HEK293 (cell line): Measurements from ENCODE around the gene PDLIM1.

Experiments used
- EGR2 ChIP-seq: fragments of 450-650 bp; formaldehyde crosslinking; IDR thresholded peaks from 2 replicates; pipeline ENCODE4 v1.5.1; 2016; ENCODE audit warnings: low read depth, missing biosample characterization, missing genetic modification characterization
- KLF1 ChIP-seq: fragments of 450-650 bp; formaldehyde crosslinking; IDR thresholded peaks from 2 replicates; pipeline ENCODE4 v1.5.1; 2016; ENCODE audit warnings: missing biosample characterization, missing genetic modification characterization
- KLF10 ChIP-seq: fragments of 450-650 bp; IDR thresholded peaks from 2 replicates; pipeline ENCODE4 v1.5.1; 2018; ENCODE audit warnings: missing biosample characterization, mild to moderate bottlenecking, missing genetic modification characterization
- MZF1 ChIP-seq: fragments of 450-650 bp; formaldehyde crosslinking; IDR thresholded peaks from 2 replicates; pipeline ENCODE4 v1.5.1; 2017; ENCODE audit warnings: missing biosample characterization, missing genetic modification characterization, borderline replicate concordance
- OVOL3 ChIP-seq: fragments of 450-650 bp; formaldehyde crosslinking; IDR thresholded peaks from 2 replicates; pipeline ENCODE4 v1.5.1; 2016; ENCODE audit warnings: missing biosample characterization, missing genetic modification characterization
- PRDM1 ChIP-seq: fragments of 450-650 bp; formaldehyde crosslinking; IDR thresholded peaks from 2 replicates; pipeline ENCODE4; 2016; ENCODE audit warnings: missing biosample characterization, missing genetic modification characterization
- SP7 ChIP-seq: fragments of 450-650 bp; formaldehyde crosslinking; IDR thresholded peaks from 2 replicates; pipeline ENCODE4 v1.5.1; 2016; ENCODE audit warnings: missing biosample characterization, missing genetic modification characterization
- WT1 ChIP-seq: fragments of 450-650 bp; formaldehyde crosslinking; IDR thresholded peaks from 2 replicates; pipeline ENCODE4 v1.5.1; 2016; ENCODE audit warnings: missing biosample characterization, missing genetic modification characterization
- ZBTB20 ChIP-seq: fragments of 450-650 bp; formaldehyde crosslinking; IDR thresholded peaks from 2 replicates; pipeline ENCODE4 v1.5.1; 2016; ENCODE audit warnings: missing biosample characterization, missing genetic modification characterization
- ZEB2 ChIP-seq: fragments of 450-650 bp; formaldehyde crosslinking; IDR thresholded peaks from 2 replicates; pipeline ENCODE4 v1.5.1; 2016; ENCODE audit warnings: missing biosample characterization, missing genetic modification characterization
- ZNF175 ChIP-seq: fragments of 450-650 bp; formaldehyde crosslinking; IDR thresholded peaks from 2 replicates; pipeline ENCODE4 v1.5.1; 2016; ENCODE audit warnings: missing biosample characterization, missing genetic modification characterization
- ZNF366 ChIP-seq: fragments of 450-650 bp; formaldehyde crosslinking; conservative IDR thresholded peaks from 2 replicates; pipeline ENCODE4 v1.5.1; 2016; ENCODE audit warnings: missing biosample characterization, missing genetic modification characterization
- ZNF449 ChIP-seq: fragments of 450-650 bp; formaldehyde crosslinking; IDR thresholded peaks from 2 replicates; pipeline ENCODE4 v1.5.1; 2017; ENCODE audit warnings: missing biosample characterization, mild to moderate bottlenecking, missing genetic modification characterization, moderate library complexity
- ZNF692 ChIP-seq: fragments of 450-650 bp; formaldehyde crosslinking; IDR thresholded peaks from 2 replicates; pipeline ENCODE4 v1.5.1; 2016; ENCODE audit warnings: missing biosample characterization, missing genetic modification characterization
- TF ChIP-seq, protein P1 (sequence below): fragments of 450-650 bp; formaldehyde crosslinking; IDR thresholded peaks from 2 replicates; pipeline ENCODE4 v1.5.1; 2016; ENCODE audit warnings: missing biosample characterization, missing genetic modification characterization
- TF ChIP-seq, protein P2 (sequence below): fragments of 450-650 bp; formaldehyde crosslinking; IDR thresholded peaks from 2 replicates; pipeline ENCODE4 v1.5.1; 2016; ENCODE audit warnings: missing biosample characterization, missing genetic modification characterization
- TF ChIP-seq, protein P3 (sequence below): fragments of 450-650 bp; formaldehyde crosslinking; IDR thresholded peaks from 2 replicates; pipeline ENCODE4 v1.5.1; 2016; ENCODE audit warnings: missing biosample characterization, missing genetic modification characterization
- TF ChIP-seq, protein P4 (sequence below): fragments of 450-650 bp; formaldehyde crosslinking; IDR thresholded peaks from 2 replicates; pipeline ENCODE4 v1.5.1; 2016; ENCODE audit warnings: missing biosample characterization, missing genetic modification characterization

Gene PDLIM1

GRCh38 chr10:95289003-95289920 lies 1.5 kb downstream of the PDLIM1 start (continued):
- TF ChIP-seq, protein P1, sequence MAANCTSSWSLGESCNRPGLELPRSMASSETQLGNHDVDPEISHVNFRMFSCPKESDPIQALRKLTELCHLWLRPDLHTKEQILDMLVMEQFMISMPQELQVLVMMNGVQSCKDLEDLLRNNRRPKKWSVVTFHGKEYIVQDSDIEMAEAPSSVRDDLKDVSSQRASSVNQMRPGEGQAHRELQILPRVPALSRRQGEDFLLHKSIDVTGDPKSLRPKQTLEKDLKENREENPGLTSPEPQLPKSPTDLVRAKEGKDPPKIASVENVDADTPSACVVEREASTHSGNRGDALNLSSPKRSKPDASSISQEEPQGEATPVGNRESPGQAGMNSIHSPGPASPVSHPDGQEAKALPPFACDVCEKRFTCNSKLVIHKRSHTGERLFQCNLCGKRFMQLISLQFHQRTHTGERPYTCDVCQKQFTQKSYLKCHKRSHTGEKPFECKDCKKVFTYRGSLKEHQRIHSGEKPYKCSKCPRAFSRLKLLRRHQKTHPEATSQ (tag by site-specific recombination) = no peak
- TF ChIP-seq, protein P2, sequence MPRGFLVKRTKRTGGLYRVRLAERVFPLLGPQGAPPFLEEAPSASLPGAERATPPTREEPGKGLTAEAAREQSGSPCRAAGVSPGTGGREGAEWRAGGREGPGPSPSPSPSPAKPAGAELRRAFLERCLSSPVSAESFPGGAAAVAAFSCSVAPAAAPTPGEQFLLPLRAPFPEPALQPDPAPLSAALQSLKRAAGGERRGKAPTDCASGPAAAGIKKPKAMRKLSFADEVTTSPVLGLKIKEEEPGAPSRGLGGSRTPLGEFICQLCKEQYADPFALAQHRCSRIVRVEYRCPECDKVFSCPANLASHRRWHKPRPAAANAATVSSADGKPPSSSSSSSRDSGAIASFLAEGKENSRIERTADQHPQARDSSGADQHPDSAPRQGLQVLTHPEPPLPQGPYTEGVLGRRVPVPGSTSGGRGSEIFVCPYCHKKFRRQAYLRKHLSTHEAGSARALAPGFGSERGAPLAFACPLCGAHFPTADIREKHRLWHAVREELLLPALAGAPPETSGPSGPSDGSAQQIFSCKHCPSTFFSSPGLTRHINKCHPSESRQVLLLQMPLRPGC (tag by site-specific recombination) = 0 out of 2 replicates have a peak, but pooled peaks have one; percentile 20
- TF ChIP-seq ZNF692 (0 out of 2 replicates have a peak, but pooled peaks have one; percentile 16), OVOL3 (tag by site-specific recombination) (no peak), KLF1 (peak; percentile 86), ZEB2 (tag by site-specific recombination) (no peak; the same call in 1 of the 2 replicates), ZNF175 (tag by site-specific recombination) (no peak), ZNF366 (tag by site-specific recombination) (peak; percentile 70), ZBTB20 (tag by site-specific recombination) (peak; percentile 37; the same call in 1 of the 2 replicates), PRDM1 (tag by site-specific recombination) (peak; percentile 90), MZF1 (tag by site-specific recombination) (peak; percentile 54; the same call in 1 of the 2 replicates), EGR2 (tag by site-specific recombination) (peak; percentile 63; the same call in 1 of the 2 replicates), SP7 (tag by site-specific recombination) (peak; percentile 100), WT1 (tag by site-specific recombination) (peak; percentile 64), ZNF449 (peak; percentile 73), KLF10 (tag by site-specific recombination) (peak; percentile 23; the same call in 1 of the 2 replicates)
- TF ChIP-seq, protein P3, sequence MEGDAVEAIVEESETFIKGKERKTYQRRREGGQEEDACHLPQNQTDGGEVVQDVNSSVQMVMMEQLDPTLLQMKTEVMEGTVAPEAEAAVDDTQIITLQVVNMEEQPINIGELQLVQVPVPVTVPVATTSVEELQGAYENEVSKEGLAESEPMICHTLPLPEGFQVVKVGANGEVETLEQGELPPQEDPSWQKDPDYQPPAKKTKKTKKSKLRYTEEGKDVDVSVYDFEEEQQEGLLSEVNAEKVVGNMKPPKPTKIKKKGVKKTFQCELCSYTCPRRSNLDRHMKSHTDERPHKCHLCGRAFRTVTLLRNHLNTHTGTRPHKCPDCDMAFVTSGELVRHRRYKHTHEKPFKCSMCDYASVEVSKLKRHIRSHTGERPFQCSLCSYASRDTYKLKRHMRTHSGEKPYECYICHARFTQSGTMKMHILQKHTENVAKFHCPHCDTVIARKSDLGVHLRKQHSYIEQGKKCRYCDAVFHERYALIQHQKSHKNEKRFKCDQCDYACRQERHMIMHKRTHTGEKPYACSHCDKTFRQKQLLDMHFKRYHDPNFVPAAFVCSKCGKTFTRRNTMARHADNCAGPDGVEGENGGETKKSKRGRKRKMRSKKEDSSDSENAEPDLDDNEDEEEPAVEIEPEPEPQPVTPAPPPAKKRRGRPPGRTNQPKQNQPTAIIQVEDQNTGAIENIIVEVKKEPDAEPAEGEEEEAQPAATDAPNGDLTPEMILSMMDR (tag by site-specific recombination) = peak; percentile 58
- TF ChIP-seq, protein P4, sequence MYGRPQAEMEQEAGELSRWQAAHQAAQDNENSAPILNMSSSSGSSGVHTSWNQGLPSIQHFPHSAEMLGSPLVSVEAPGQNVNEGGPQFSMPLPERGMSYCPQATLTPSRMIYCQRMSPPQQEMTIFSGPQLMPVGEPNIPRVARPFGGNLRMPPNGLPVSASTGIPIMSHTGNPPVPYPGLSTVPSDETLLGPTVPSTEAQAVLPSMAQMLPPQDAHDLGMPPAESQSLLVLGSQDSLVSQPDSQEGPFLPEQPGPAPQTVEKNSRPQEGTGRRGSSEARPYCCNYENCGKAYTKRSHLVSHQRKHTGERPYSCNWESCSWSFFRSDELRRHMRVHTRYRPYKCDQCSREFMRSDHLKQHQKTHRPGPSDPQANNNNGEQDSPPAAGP (tag by site-specific recombination) = peak; percentile 20; the same call in 1 of the 2 replicates
